Gastroesophageal sphincter (tissue), 3 donors: ENCODE results near the gene RCHY1.

Source experiments
- CTCF ChIP-seq, 4 experiments: fragments of 200-600 bp in 2 of 4; fragments of 450-650 bp in 2 of 4; sonication (generic) in 1 of 4; IDR thresholded peaks; one replicate each; pipeline ENCODE4 v1.5.1; 2017 to 2019; ENCODE audit warnings: antibody characterized with exemption in 4 of 4, mild to moderate bottlenecking in 2 of 4, moderate library complexity in 2 of 4
- EP300 ChIP-seq: sonication (generic); formaldehyde crosslinking; IDR thresholded peaks from one replicate; pipeline ENCODE4 v1.6.1; 2017; ENCODE audit warnings: antibody characterized with exemption, mild to moderate bottlenecking
- POLR2A ChIP-seq, 2 donors: fragments of 450-650 bp; IDR thresholded peaks; one replicate each; pipeline ENCODE4 v1.6.1; 2017; ENCODE audit warnings: antibody characterized with exemption in 2 of 2, mild to moderate bottlenecking in 2 of 2, moderate library complexity in 1 of 2

- TF ChIP-seq CTCF (IDR thresholded peaks at IDR 0.05): no peak
- no peak for TF ChIP-seq POLR2A (IDR thresholded peaks at IDR 0.05)
- TF ChIP-seq EP300: no peak
Observed at GRCh38 chr4:75496406-75496805, 17.8 kb downstream of the RCHY1 start.
